GM19193 (cell line): Measurements from ENCODE around the gene HNRNPA1.

ENCODE experiments used
- POLR2A ChIP-seq: IDR thresholded peaks from 4 replicates; pipeline ENCODE4 v1.6.1; 2011; ENCODE audit not compliant: insufficient read depth, insufficient read length; ENCODE audit errors: extremely low read depth

The HNRNPA1 gene

DNA sequence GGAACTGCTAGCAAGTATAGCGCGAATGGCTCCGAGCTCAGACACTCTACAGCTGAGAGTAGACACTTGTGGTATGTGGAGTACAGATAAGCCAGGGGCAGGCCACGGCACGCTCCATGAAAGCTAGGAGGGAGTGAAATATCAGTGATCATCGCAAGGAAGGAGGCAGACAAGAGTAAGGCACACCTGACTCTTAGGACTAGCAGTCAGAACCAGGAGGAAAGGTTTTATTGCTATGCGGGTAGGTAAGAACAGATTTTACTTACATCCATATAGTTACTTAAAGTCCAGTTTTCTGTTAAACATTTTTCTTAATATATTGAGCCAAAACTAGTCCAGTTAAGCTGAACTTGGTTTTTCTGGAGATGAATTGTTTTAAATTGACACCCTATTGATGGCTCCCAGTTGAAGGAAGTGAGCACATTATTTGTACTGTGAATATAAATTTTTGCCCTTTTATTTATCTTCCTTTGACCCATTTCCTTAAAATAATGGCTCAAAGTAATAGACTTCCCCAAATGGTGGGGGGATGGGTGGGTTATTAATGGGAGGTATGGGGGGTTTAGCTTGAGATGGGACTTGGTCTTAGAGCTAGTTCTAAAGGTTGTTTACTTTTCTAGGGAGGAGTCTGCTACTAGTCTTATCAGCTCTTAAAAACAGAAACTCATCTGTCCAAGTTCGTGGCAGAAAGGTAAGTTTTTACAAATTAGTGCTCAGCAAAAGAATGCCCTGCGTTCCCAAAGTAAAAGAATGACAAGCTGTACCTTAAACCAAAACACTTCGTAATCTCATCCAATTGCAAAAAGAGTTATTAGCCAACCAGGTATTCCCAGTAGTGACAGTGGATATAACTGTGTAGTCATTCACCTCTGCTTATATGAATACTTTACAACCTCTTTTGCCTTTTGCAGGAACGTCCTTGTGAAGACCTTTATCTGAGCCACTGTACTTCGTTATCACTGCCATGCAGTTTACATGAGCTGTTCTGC is 5.8 kb downstream of the HNRNPA1 start:
- TF ChIP-seq POLR2A, result peak; percentile 55

DNA sequence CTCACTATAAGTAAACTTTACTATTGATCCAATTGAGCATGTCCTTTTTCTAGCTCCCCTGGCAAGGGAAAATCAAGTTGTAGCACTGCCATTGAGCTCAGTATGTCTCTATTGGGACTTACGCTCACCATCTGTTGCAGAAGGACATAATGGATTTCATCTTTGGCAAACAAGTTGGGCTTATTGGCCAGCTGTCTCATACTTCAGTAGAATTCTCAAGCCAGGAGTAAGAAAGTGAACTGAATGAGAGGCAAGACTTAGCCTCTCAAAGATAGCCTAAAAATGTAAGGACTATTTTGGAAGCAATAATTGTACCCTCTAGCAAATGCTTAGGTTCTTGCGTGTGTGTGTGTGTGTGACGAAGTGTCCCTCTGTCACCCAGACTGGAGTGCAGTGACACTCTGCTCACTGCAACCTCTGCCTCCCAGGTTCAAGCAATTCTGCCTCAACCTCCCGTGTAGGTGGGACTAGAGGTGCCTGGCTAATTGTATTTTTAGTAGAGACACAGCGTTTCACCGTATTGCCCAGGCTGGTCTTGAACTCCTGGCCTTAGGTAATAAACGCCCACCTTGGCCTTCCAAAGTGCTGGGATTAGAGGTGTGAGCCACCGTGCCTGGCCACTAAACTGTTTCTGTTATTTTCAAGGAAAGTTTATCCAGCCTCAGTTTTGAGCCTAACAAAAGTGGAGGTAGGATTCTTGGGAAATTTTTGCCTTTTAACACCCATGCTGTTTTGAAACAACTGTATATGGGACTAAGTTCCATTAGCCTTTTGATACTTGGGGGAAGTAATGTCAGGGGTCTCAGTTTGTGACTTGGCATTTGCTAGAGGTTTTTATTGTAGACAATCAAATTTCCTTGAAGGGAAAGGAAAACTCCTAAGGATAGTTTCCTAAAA is 7.0 kb downstream of the HNRNPA1 start:
- TF ChIP-seq POLR2A, result peak; percentile 74

DNA sequence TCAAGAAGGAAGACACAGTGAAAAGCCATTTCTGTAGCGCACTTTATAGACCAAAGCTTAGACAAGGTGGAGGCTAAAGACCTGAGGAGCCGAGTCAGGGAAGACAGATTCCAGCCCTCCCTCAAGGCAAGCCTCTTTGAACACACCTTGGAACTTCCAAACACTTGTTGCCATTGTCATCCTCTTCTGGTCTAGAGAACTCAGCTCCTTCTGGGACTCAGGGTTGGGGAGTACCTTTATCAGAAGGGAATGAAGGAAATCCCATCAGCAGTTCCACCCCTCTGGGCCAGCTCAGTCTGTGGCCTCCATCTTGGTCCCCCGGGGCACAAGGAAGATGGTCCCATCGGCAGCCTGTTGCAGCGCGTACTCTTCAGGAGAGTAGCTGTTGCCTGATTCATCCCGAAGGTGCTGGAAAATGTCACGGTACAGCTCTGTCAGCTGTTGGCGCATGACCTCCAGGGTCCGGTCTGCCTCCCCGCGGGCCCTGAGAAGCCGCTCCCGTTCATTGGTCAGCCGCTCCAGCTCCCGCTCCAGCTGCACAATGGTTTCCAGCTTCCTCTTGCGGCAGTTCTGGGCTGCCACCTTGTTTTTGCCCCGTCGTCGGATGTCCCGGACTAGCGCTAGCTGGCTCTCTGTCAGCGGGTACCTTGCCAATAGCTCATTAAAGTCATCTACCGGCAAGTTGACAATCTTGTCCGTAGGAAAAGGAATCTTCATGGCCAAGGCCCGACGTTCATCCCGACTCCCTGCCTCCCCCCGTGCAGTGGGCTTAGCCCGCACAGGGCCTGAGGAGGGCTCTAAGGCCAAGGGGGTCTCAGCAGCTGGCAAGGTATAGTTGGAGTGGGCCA is 11.8 kb downstream of the HNRNPA1 start:
- TF ChIP-seq POLR2A, result no peak

DNA sequence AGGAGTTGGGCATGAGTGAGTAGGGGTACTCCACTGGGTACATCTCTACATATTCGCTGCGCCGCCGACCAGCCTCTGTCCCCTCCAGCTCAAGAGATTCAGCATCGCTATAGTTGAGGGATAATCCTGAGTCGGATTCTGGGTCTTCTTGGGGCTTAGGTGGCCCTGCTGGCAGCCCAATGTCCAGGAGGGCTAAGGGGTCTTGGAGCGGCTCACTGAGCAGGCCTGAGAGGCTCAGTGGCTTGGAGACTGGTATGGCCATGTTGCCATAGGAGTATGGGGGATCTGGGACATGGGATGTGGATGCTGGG is 12.4 kb downstream of the HNRNPA1 start:
- no peak for TF ChIP-seq POLR2A

DNA sequence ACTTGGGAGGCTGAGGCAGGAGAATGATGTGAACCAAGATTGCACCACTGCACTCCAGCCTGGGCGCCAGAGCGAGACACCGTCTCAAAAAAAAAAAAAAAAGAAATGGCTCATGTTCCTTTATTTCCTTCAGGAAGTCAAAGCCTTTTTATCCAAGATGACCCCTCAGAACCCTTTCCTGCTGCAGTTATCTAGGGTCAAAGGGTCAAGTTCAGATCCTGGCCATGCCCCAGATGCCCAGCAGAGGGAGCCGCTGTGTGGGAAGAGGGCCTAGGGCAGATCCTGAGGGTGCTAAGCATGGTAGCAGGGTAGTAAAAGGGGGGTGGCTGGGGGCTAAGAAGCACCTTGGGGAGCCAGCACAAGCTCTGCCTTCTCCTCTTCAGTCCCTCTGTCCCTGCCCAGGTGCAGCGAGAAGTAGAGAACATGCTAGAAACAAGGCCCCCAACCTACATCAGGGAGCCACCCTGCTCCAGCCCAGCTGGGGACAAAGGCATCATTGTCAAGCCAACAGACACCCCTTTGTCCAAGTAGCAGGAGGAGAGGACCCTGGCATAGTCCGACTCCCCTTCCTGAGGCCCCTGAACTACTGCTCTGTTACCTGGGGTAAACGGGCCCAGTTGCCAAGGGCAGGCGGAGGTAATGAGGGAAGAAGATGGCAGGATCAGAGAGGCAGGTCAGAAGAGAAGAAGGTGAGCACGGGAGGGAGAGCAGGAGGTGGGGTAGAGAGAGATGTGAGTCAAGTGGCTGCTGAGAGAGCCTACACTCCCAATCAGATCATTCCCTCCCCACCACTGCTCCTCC is 13.8 kb downstream of the HNRNPA1 start:
- TF ChIP-seq POLR2A, result no peak

DNA sequence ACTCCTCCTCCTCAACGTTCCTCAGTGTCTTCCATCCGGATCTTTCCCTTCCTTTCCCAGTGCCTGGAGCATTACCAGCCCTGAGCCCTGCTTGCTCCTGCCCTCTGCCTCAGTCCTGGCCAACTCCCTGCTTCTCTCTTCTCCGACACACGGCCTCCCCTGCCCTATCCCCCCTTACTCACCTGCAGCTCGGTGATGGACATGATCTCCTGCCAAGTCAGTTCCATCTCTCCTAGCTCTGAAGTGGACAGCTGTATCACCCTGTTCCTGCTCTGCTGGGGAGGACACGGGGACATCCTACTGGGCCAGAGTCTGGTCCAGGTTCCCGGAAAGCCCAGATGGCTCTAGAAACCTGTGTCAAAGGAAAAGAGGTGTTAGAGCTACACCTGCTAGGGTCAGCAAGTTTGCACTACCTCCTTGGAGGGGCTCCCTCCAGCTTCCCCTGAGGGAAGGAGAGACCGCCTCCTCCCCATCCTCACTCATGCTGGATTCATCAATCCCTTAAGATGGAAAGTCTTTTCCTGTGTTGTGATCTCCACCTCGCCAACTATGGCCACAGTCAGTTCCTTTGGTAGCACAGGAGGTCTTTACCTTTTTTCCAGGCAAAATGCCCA is 14.5 kb downstream of the HNRNPA1 start:
- no peak for TF ChIP-seq POLR2A

DNA sequence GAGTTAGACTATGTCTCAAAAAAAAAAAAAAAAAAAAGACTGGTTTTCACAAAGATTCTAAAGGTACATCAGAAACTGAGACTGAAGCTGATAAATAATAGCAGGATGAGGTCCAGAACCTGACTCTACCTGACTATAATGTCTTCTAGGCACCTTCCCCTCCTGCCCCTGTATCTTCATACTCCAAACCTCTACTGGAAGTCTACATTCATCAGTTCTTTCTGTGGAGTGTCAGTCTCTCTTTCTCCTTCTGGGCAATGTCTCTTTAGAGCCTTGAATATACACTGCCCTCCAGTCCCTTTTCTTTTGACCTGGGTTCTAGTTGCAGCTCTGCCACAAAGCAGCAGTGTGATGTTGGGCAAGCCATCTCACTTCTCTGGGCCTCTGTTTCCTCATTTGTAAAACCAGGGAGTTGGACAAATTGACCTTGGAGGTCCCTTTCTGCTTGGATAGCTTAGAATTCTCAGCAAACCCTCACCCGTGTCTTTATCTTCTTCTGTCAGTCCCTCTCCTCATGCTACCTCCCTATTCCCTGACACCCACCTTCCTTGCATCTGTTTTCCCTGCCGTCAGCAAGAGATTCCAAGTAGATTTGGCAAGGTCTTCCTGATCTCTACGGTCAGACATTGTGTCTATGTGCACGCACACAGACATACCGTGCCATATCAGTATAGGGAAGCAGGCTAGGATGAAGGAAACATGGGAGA is 16.0 kb downstream of the HNRNPA1 start:
- TF ChIP-seq POLR2A, result no peak

DNA sequence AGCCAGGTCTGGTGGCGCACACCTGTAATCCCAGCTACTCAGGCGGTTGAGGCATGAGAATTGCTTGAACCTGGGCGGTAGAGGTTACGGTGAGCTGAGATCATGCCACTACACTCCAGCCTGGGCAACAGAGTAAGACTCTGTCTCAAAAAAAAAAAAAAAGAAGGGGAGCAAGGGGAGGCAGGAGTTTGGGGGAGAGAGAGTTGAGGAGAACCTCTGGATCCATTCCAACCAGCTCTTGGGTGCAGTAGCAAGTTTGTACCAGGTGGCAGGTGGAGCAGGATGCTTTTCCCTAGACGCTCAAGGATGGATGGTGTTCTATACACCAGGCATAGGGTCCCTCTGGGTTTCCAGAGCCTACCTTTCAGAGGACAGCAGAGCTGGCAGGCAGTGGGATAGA is 18.4 kb downstream of the HNRNPA1 start:
- TF ChIP-seq POLR2A, result no peak

DNA sequence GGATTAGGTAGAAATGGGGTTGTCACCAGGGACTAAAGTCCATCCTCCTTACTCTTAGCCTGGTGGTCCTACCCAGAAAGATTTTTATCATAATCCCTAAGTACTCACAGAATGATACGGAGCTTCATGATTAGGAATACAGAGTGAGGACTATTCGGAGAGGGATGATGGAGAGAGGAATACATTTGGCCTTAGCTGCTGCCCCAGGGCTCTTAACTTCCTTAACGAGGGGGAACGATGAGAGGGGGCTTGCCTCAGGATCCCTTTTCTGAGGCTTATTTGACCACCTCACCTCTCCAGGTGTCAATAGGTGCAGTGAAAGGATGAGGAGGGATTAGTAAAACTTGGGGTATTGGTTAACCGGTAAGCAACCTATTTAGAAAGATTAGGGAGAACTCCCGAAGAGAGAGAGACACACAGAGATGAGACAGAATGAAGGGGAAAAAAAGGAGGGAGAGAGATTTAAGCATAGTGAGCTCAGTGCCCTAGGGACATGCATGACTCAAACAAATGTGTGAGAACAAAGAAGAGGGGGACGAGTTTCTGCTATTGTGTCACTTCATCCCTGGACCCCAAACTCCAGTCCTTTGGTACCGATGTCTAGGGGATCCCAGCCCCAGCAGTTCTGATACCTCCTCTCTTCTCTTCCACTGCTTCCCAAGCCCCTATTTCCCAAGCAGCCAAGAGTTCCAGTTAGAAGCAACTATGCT is 19.1 kb downstream of the HNRNPA1 start:
- TF ChIP-seq POLR2A, result no peak

DNA sequence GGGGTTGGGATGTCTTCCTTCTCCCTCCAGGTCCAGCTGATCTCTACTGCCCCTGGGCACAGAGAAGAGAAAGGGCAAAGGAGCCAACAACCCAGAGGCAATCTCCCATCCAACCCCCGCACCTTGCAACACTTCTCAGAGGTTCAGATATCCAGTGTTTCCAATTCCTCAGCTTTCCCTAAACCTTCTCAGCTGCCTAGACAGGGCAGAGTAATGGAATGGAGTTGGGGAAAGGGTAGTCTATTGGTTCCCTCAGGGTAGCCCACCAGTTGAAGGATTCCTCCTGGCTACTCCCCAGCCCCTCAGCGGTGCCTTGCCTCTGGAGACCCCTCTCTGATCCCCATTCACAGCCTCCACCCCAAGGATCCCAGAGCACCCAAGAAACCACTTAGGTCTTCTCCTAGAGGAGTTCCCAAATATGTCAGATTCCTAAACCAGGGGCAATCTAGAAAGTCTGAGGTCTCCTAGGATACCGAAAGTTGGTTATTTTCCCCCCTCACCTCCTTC is 19.8 kb downstream of the HNRNPA1 start:
- TF ChIP-seq POLR2A, result no peak

DNA sequence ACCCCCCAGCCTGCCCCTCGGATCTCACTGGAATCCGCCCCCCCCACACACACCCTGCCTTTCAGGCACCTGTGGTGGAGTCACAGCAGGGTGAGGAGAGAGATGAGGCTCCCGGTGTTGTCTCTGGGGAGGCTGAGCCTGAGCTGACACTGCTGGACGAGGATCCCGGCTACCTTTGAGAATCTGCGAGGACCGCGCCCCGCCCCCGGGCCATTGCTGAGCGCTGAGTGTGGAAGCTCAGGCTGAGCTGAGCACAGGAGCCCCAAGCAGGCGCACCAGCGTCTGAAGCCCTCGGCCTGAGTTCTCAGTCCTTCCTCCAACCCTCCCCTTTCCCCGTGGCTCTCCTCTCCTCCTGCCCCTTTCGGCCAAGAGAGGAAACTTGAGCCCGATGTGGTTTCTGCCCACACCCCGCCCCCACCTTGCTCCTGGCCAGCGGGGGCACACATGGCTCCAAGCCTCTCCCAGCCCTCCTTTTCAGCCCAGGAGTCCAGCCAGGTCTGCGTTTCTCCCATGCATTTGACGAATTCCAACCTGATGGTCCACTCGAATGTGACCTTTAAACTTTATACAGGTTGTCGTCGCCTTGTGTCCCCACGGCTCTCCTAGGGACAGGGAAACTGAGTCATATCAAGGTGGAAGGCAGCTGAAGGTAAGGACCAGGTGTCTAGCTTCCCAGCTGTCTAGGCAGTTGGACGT is 20.4 kb downstream of the HNRNPA1 start, which contains the start of gene NFE2:
Gene NFE2 (minus strand): TSS at position 284 of the 696 bp plus-strand sequence. CDS start 5,767 bp downstream, outside the sequence.
- TF ChIP-seq POLR2A, result no peak
